Measurements from ENCODE around the gene C1S. TPM values are rescaled to one million over a fixed set of nuclear protein-coding genes. Genes with fewer than 3 reads are reported as not detected.

Gene C1S
- total RNA-seq, 1 experiment from 2014 or later = 21.2 TPM

DNA sequence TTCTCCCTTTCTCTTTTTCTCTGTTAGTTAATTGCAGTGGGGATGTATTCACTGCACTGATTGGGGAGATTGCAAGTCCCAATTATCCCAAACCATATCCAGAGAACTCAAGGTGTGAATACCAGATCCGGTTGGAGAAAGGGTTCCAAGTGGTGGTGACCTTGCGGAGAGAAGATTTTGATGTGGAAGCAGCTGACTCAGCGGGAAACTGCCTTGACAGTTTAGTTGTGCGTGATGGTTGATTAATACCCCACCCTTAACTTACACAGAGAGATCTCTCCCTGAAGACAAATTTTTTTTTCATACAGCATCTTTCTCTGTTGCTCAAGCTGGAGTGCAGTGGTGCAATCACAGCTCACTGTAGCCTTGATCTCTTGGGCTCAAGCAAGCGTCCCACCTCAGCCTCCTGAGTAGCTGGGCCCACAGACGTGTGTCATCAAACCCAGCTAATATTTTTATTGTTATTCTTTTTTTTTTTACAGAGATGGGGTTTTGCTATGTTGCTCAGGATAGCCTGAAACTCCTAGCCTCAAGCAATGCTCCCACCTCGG, 4.6 kb downstream of the C1S start:
- peaks cover 2% of the 10 kb centered on the region; the same call in 1 of the 2 replicates for H3K36me3 ChIP-seq
- DNase-seq = no peak
- H3K27me3 ChIP-seq = no peaks in the 10 kb centered on the region
- no peaks in the 10 kb centered on the region for H3K9me3 ChIP-seq
- no peak overlapping the region for H3K4me3 ChIP-seq

DNA sequence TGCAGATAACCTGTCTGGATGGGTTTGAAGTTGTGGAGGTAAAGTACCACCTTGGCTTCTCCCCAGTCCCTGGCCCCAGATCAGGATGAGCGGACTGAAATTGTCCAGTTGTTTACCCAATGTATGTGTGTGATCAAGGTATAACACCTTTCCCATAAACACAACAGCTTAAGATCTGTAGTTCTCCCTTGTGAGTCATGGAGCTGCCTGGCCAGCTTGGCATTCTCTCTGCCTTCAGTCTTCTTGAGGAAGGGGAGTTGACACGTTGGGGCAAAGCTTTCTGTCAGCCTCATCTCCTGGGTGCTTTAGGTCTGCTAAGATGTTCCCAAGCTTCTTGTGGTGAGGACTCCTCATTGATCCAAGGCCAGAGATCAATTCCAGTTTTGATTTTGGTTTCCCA, 6.1 kb downstream of the C1S start:
- no peaks in the 10 kb centered on the region for H3K27me3 ChIP-seq
- no peaks in the 10 kb centered on the region for H3K9me3 ChIP-seq
- no peak for DNase-seq
- H3K36me3 ChIP-seq = peaks cover 2% of the 10 kb centered on the region; the same call in 1 of the 2 replicates
- no peak overlapping the region for H3K4me3 ChIP-seq

DNA sequence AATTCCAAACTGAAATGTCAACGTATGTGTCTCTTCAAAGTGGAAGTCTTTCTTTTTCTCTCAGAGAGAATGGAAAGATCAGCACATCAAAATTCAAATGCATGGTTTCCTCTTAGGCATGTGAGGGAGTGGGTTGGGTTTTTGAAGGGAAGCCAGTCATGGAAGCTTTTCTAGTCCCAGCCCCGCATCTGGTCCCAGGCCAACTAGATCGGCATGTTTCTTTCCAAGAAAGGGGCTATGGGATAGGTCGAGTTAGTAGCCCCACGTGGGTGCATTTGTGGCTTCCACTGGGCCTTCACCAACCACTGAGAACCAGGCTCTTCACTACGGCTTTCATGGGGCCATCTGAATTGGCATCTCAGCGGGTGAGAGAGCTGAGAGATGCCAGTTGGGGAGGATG, 6.6 kb downstream of the C1S start:
- peaks cover 2% of the 10 kb centered on the region; the same call in 1 of the 2 replicates for H3K36me3 ChIP-seq
- H3K4me3 ChIP-seq = no peak overlapping the region
- no peaks in the 10 kb centered on the region for H3K9me3 ChIP-seq
- DNase-seq = no peak
- no peaks in the 10 kb centered on the region for H3K27me3 ChIP-seq

DNA sequence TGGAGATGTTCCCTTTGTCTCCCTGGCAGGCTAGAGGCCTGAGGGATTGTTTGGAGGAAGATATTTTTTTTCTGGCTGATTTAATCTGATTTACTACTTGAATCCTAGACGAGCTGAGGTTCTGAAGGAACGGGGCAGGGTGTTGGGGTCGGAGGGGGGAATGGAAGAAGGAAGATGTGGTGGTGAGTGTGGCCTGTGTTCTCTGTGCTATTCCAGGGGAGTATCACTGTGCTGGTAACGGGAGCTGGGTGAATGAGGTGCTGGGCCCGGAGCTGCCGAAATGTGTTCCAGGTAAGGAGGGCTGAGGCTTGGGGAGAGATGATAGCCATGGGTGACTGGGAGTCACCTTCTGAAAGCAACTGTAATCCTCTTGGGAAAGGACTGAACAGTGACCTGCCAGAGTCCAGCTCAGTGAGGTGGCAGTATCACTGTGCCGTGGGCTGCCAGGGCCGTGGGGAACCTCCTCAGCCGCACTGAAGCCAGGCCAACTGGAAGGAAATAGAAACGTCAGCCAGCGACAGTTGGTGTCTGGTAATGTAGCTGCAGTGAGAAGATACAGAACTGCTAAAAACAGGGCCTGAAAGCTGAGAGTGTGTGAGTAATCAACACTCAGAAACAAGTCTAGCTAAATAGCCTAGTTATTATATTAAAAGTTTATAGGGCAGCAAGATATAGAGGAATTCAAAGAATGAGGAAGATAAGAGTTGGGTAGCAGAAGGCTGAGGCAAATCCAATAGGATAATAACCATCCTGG, 7.9 kb downstream of the C1S start:
- Histone ChIP-seq H3K27me3 (no peaks in the 10 kb centered on the region), H3K9me3 (no peaks in the 10 kb centered on the region), H3K36me3 (peaks cover 2% of the 10 kb centered on the region; the same call in 1 of the 2 replicates), H3K4me3 (no peak overlapping the region)
- no peak for DNase-seq

DNA sequence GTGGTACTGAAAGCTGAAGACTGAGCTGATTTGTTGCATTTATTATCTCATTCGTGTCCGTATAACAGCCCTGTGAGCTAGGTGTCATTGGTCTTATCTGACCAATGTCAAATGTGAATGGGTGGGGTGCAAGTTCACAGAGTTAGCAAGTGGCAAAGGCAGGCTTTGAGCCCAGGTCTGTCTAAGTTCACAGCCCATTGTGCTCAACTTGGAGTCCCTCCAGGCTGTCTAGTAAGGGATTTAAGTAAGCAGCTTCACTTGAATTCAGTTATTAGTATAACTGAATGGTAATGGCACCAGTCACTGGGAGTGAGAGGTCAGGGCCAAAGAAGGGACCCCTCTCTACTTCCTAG, 8.5 kb downstream of the C1S start:
- Histone ChIP-seq H3K36me3 (peaks cover 2% of the 10 kb centered on the region; the same call in 1 of the 2 replicates), H3K27me3 (no peaks in the 10 kb centered on the region), H3K9me3 (no peaks in the 10 kb centered on the region), H3K4me3 (no peak overlapping the region)
- no peak for DNase-seq

DNA sequence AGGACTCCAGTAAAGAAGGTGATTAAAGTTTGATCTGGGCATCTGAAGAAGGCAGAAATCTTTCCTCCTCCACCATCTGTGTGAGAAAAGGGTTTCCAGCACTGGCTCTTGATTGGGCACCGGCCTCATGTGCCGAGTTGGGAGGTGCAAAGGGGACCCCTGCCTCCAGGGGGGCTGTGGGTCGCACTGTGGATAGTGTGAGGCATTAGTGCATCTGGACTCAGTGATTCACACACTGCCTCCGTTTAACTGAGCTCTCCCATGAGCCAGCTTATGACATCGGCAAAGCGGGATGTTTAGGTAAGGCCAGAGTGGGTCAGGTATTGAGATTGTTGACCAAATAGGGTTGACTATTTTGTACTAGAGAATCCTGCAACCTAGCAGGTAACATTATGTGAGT, 8.9 kb downstream of the C1S start:
- Histone ChIP-seq H3K27me3 (no peaks in the 10 kb centered on the region), H3K4me3 (no peak overlapping the region), H3K9me3 (no peaks in the 10 kb centered on the region), H3K36me3 (peaks cover 2% of the 10 kb centered on the region; the same call in 1 of the 2 replicates)
- no peak for DNase-seq

DNA sequence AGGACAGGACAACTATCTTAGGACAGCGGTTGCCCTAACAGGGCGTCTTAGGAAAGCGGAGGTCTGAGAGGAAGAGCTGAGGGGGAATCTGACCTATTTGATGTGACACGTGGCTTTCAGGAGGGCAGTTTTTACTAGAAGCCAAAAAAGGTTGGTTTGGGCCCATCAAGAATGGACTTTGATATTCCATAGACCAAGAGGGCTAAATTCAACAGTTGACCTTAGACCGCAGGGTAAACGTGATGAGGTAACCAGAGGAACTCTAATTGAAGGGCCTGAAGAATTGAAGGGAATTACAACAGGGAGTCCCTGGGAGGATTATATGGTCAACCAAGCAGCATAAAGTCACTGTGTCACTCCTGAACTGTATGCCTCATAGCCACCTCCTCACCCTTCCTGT, 11.5 kb downstream of the C1S start:
- Histone ChIP-seq H3K9me3 (no peaks in the 10 kb centered on the region), H3K36me3 (no peaks in the 10 kb centered on the region), H3K27me3 (no peaks in the 10 kb centered on the region), H3K4me3 (no peak overlapping the region)
- no peak for DNase-seq

DNA sequence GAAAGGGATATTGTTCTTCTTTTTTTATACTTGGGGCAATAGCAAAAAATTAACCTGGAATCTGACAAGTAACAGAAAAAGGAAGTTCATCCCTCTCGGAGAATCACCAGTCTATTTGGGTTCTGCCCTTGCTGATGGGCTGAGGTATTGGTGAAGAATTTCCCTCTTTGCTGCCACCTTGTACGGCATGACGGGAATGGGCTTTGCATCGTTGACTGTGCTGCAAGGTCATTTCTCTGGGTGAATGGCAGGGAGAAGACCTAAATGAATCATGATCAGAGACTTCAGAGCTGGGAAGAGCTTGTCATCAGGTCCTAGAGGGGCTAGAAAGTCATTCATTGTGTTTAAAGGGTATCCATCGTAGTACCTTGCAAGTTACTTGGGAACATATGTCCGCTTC, 12.0 kb downstream of the C1S start:
- H3K27me3 ChIP-seq = no peaks in the 10 kb centered on the region

DNA sequence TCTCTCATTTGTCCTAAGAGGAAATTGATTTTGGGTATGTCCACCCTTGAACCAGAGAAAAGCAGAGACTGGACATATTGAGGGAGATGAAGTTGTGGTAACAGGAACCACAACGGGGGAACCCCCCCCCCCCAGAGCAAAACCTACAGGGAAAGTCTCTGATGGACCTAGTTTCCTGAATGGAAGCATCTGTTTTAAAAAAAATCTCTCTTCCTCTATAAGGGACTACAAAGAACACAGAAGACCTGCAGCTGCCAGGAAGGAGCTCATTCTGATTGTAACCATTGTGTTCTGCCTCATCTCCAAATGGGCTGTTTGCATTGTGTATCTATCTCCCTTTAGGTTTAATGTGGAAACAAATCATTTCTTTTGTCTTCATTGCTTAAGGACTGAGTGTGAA, 13.4 kb downstream of the C1S start:
- Histone ChIP-seq H3K4me3 (no peak overlapping the region), H3K9me3 (no peaks in the 10 kb centered on the region), H3K27me3 (no peaks in the 10 kb centered on the region), H3K36me3 (no peaks in the 10 kb centered on the region)
- no peak for DNase-seq

More for the DNA sequence above, 12.0 kb downstream of the C1S start:
- no peaks in the 10 kb centered on the region for H3K9me3 ChIP-seq
- no peak overlapping the region for H3K4me3 ChIP-seq
- no peaks in the 10 kb centered on the region for H3K36me3 ChIP-seq
- no peak for DNase-seq

DNA sequence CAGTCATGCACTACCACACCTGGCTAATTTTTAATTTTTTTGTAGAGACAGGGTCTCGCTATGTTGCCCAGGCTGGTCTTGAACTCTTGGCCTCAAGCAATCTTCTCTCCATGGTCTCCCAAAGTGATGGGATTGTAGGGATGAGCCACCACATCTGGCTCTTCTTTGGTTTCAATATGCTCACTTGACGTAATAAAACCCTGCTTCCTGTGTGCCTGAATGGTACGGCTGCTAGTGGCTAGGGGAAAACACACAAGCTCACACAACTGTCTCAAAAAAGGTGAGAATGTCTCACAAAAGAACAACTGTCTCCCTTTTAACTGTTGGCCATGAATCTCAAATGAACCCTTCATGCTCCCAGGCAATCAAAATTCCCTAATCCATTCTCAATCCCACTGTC, 15.0 kb downstream of the C1S start:
- Histone ChIP-seq H3K4me3 (no peak overlapping the region), H3K9me3 (no peaks in the 10 kb centered on the region), H3K27me3 (no peaks in the 10 kb centered on the region), H3K36me3 (0 out of 2 replicates have a peak, but pooled peaks cover under 1% of the 10 kb centered on the region)
- no peak for DNase-seq

DNA sequence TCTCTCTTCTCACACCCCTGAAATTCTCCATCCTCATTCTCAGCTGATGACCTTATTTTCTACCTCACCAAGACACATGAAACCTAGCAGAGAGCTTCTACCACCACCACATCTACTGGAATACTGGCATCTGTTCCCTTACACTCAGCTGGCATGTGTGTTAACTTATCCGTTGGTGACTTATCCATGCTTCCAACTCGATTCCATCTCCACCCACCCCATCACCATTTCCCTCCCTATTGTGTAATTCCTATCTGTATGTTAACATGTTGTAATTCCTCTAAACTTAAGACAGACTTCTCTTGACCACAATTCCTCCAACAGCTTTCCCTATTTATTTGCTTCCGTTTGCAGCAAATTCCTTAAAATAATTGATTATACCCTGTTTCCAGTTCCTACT, 15.4 kb downstream of the C1S start:
- H3K27me3 ChIP-seq = no peaks in the 10 kb centered on the region
- peaks cover 3% of the 10 kb centered on the region; the same call in 1 of the 2 replicates for H3K36me3 ChIP-seq
- no peak for DNase-seq
- H3K4me3 ChIP-seq = no peak overlapping the region
- H3K9me3 ChIP-seq = no peaks in the 10 kb centered on the region

DNA sequence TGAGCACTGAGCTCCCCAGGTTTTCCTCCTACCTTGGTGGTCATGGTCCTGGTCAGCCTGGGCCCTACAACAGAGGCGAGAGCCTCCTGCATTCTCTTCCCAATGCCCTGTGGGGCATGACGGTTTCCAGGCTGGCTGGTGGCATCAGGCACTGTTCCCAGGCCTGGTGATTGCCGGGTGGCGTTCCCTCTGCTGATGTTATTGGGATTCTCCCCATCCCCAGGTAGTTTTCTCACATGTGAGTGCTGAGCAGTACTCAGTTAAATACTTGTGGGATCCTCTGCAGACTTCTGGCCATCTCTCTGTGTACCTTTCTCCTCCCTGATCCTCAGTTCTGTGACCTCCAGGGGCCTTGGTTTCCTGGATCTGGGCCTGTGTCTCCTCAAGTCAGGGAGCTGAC, 16.0 kb downstream of the C1S start:
- Histone ChIP-seq H3K36me3 (peaks cover 3% of the 10 kb centered on the region; the same call in 1 of the 2 replicates), H3K9me3 (no peaks in the 10 kb centered on the region), H3K27me3 (no peaks in the 10 kb centered on the region), H3K4me3 (no peak overlapping the region)
- DNase-seq = no peak

DNA sequence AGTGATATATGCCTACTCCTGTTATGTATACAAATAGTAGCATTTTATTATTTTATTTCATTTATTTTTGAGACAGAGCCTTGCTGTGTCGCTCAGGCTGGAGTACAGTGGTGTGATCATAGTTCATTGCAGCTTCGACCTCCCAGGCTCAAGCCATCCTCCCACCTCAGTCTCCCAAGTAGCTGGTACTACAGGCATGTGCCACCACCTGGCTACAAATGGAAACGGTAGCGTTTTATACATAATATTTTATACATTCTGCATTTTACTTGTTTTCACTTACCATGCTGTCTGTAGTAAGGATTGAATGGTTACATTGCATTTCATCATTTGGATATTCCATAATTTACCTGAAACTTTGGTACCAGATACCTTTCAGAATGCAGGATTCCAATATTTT, 17.6 kb downstream of the C1S start:
- H3K27me3 ChIP-seq = no peaks in the 10 kb centered on the region
- H3K4me3 ChIP-seq = no peak overlapping the region
- no peaks in the 10 kb centered on the region for H3K9me3 ChIP-seq
- H3K36me3 ChIP-seq = peaks cover 9% of the 10 kb centered on the region
- no peak for DNase-seq

DNA sequence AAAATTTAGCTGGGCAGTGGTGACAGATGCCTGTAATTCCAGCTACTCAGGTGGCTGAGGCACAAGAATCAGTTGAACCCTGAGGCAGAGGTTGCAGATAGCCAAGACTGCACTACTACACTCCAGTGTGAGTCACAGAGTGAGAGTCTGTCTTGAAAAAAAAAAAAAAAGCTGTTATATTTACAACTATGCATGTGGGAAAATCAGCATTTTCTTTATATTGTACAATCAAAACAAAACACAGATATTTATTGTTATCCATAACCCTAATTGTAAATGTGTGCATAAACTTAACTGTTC, 19.3 kb downstream of the C1S start:
- H3K9me3 ChIP-seq = no peaks in the 10 kb centered on the region
- H3K4me3 ChIP-seq = no peak overlapping the region
- peaks cover 11% of the 10 kb centered on the region for H3K36me3 ChIP-seq
- DNase-seq = peak; percentile 40
- no peaks in the 10 kb centered on the region for H3K27me3 ChIP-seq

DNA sequence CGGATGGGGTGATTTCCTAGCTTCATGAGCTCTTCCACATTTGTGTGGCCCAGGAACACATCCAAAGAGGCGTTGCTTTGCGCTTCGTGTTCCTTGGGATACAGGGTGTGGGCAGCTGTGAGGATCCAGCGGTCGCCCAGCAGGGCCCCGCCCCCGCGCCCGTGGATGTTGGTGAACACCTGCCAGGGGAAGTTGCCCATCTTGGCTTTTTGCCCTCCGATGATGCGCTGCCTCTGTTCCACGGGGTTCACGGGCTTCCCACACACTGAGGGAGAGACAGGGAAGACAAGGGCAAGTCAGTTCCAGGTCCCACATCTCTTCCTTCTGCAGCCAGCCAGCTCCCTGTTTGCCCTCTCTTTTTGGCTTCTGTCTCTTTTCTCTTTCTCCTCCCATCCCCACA, 20.5 kb downstream of the C1S start:
- peaks cover 15% of the 10 kb centered on the region for H3K36me3 ChIP-seq
- H3K4me3 ChIP-seq = no peak overlapping the region
- H3K27me3 ChIP-seq = no peaks in the 10 kb centered on the region
- no peak for DNase-seq
- no peaks in the 10 kb centered on the region for H3K9me3 ChIP-seq

DNA sequence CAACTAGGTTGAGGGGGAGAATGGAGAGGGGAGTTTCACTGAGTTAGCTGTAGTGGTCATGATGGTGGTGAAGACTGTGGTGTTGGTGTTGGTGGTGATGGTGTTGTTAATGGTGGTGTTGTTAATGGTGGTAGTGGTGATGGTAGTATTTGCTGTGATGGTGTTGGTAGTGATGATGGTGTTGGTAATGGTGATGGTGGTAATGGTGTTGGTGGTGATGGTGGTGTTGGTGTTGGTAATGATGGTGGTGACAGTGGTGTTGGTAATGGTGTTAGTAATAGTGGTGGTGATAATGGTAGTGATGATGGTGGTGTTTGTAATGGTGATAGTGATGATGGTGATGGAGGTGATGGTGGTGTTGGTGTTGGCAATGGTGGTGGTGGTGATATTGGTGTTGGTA, 22.6 kb downstream of the C1S start:
- Histone ChIP-seq H3K36me3 (peaks cover 15% of the 10 kb centered on the region), H3K9me3 (no peaks in the 10 kb centered on the region), H3K27me3 (no peaks in the 10 kb centered on the region), H3K4me3 (no peak overlapping the region)
- no peak for DNase-seq

DNA sequence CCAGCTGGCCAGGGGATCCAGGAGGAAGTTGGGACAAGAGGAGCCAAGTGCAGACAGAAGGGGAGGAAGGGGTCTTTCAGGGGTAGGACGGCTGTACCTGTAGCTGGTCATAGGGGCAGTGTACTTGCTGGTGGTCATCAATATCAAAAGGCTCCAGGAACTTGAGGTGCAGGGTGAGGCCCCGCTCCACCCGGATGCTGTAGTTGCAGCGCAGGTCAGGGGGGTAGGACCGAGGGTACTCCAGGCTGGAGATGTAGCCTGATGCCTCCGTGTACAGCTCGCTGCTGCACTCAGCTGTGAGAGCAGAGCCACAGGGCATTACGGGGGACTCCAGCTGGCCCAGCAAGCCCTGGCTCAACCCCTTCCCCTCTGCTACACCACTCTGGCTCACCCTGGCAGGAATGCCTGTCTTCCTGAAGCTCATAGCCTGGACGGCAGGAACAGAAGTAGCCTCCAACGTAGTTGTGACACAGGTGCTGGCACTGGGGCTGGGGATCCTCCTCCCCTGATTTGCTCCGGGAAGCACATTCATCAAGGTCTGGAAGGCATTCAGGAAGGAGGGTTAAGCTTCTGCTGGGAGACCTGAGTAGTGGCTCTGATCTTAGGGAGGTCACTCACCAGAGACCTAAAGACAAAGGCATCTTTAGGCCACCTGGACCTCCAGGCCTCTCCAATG, 28.8 kb downstream of the C1S start:
- no peaks in the 10 kb centered on the region for H3K9me3 ChIP-seq
- peaks cover 4% of the 10 kb centered on the region for H3K36me3 ChIP-seq
- DNase-seq = no peak
- H3K4me3 ChIP-seq = no peak overlapping the region
- H3K27me3 ChIP-seq = no peaks in the 10 kb centered on the region
